ENCODE measurements around the gene ZNF629. TPM values are rescaled to one million over a fixed set of nuclear protein-coding genes. Genes with fewer than 3 reads are reported as not detected.
"Not testable (repeated sequence)": the region's sequence is repeated elsewhere in the genome, so short reads cannot be mapped to it uniquely, and the experiment has no call there.

Gene ZNF629
- 21.1 TPM for total RNA-seq
- long read RNA-seq, full-length matches to known transcripts, result 1 of 34 reads
- long read RNA-seq, partial matches to known transcripts, result 1 of 34 reads
- long read RNA-seq, other reads (novel, unspliced or antisense), result 32 of 34 reads

DNA sequence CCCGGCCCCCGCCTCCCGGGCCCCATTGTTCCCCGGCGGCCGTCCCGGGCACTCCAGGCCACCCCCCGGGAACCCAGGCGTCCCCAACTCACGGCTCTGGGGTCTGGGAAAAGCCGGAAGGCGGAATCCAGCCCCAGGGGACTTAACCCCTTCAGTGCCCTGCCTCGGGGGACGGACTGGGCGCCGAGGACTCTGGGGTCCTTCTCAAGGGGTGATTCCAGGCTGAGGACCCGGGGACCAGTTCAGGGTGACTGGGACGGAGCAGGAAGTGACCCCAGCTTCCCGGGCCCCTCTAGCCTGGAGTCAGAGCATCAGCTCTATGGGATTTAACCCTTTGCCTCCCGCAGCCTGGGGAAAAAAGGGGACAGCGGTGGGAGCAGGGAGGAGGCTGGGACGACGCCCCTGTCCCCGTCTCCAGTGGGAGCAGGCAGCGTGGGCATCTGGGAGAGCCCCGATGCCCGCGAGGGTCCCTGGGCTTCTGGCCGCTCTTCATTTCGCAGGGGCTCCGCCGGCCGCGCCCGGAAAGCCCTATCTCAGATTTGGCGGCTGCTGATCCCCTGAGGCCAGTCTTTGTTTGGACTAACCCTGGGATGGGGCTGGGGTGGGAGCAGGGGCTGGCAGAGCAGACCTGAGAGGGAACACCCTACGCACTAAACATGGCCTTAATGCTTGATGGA, at the start of gene ZNF629:
TSS of gene ZNF629 (minus strand) at position 270 of the 677 bp plus-strand sequence. CDS start 2,723 bp downstream, outside the sequence.
- peak; percentile 73 for DNase-seq
- Histone ChIP-seq H3K27ac (replicated peaks) (peak within 1 kb of the TSS; percentile 94), H3K36me3 (peaks cover 22% of the 10 kb centered on the region), H3K27me3 (ENCODE audit: low read depth) (no peaks in the 10 kb centered on the region), H3K4me3 (peak within 1 kb of the TSS; percentile 86), H3K4me1 (peaks cover 39% of the 10 kb centered on the region), H3K9me3 (replicated peaks) (no peaks in the 10 kb centered on the region)
- TF ChIP-seq, protein P1, sequence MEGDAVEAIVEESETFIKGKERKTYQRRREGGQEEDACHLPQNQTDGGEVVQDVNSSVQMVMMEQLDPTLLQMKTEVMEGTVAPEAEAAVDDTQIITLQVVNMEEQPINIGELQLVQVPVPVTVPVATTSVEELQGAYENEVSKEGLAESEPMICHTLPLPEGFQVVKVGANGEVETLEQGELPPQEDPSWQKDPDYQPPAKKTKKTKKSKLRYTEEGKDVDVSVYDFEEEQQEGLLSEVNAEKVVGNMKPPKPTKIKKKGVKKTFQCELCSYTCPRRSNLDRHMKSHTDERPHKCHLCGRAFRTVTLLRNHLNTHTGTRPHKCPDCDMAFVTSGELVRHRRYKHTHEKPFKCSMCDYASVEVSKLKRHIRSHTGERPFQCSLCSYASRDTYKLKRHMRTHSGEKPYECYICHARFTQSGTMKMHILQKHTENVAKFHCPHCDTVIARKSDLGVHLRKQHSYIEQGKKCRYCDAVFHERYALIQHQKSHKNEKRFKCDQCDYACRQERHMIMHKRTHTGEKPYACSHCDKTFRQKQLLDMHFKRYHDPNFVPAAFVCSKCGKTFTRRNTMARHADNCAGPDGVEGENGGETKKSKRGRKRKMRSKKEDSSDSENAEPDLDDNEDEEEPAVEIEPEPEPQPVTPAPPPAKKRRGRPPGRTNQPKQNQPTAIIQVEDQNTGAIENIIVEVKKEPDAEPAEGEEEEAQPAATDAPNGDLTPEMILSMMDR (IDR thresholded peaks at IDR 0.05; ENCODE audit: borderline replicate concordance), result peak; percentile 25
- intact Hi-C loops (cut with micrococcal nuclease), result no loop called here

DNA sequence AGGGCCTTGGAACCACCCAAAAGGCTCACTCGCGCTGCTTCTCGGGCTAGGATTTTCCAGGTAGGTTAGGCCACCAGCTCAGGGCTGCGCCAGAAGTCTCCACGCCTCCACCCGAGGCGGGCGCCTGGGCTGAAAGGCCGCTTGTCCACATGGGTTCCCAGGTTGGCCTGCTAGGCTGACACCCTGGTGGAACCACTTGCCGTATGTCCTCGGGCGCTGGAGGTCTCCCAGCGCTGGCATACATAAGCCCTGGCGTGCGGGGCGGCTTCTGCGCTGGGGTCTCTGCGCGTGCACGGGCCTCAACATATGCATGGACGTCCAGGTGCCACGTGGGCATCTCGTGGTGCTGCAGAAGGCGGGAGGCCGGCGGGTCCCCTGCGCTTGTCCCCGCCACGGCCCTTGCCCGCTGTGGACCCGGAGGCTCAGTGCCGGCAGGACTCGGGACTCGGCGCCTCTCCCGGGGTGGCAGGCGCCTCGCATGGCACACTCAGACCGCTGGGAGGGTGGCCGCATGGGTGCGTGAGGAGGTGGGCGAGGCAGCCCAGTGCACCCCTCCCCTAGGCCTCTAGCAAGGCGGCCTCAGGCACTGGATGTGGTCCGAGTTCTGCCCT, 47.2 kb upstream of the ZNF629 start:
- peaks cover 7% of the 10 kb centered on the region for H3K36me3 ChIP-seq
- intact Hi-C loops (cut with micrococcal nuclease), result no loop called here
- H3K9me3 ChIP-seq (replicated peaks), result no peaks in the 10 kb centered on the region
- no peak overlapping the region for H3K4me3 ChIP-seq
- TF ChIP-seq, protein P1 (IDR thresholded peaks at IDR 0.05; ENCODE audit: borderline replicate concordance), result no peak
- no peak overlapping the region for H3K27ac ChIP-seq (replicated peaks)
- H3K27me3 ChIP-seq (ENCODE audit: low read depth), result no peaks in the 10 kb centered on the region
- no peak for DNase-seq
- H3K4me1 ChIP-seq, result peaks cover 10% of the 10 kb centered on the region

DNA sequence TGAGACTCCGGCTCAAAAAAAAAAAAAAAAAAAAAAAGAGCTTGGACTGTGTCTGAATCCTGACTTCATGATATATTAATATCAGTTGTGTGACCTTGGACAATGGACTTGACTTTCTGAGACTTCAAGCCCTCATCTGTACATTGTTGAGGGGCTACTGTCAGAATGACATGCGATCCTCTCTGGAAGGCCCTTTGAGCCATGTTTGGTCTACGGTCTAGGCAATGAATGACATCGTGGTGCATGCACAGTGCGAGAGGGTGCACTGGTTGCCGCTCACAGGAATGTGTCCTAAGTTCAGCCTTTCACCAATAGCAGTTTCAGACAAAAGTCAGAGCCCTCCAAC, 43.0 kb upstream of the ZNF629 start:
- Histone ChIP-seq H3K4me1 (peaks cover 15% of the 10 kb centered on the region), H3K9me3 (replicated peaks) (no peaks in the 10 kb centered on the region), H3K36me3 (peaks cover 7% of the 10 kb centered on the region), H3K27me3 (ENCODE audit: low read depth) (no peaks in the 10 kb centered on the region), H3K27ac (replicated peaks) (no peak overlapping the region), H3K4me3 (no peak overlapping the region)
- DNase-seq, result no peak
- TF ChIP-seq, protein P1 (IDR thresholded peaks at IDR 0.05; ENCODE audit: borderline replicate concordance), result no peak
- intact Hi-C loops (cut with micrococcal nuclease), result no loop called here

DNA sequence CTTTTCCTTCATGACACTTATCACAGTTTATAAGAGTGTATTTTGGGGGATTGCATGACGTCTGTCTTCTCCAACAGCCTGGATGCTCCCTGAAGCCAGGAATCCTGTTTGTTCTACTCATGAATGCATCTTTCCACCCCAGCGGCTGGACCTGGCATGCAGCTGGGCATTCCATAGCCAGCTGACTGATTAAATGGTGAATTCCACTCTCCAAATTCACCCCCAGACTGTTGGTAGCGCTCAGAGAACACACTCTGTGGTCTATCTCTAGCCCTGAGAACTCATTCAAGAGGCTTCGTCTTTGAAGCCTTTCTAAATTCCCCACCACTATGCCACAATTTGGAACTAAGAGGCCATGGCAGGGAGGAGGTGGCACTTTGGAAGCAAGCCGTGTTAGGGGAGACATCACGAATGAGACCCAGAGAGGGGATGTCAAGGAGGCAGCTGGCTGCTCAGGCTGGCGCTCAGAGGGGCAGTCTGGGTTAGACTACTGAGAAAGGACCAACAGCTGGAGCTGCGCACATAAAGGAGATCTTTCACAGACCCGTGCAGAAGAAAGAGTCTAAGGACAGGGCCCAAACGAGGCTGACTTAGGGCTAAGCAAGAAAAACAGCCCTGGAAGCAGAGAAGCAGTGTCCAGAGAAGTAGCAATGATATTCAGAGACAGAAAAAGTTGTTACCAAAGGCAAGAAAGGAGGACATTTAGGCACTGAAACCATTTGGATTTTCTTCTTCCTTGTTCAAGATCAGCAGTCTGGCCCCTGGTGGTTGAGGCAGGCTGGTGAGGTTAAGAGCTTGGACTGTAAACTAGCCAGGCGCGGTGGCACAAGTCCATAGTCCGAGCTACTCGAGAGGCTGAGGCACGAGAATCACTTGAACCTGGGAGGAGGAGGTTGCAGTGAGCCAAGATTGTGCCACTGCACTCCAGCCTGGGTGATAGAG, 42.4 kb upstream of the ZNF629 start:
- H3K4me1 ChIP-seq, result peaks cover 15% of the 10 kb centered on the region
- no peaks in the 10 kb centered on the region for H3K9me3 ChIP-seq (replicated peaks)
- intact Hi-C loops (cut with micrococcal nuclease), result no loop called here
- H3K36me3 ChIP-seq, result peaks cover 7% of the 10 kb centered on the region
- DNase-seq, result no peak
- H3K4me3 ChIP-seq, result no peak overlapping the region
- H3K27ac ChIP-seq (replicated peaks), result peak overlapping the region; percentile 30
- TF ChIP-seq, protein P1 (IDR thresholded peaks at IDR 0.05; ENCODE audit: borderline replicate concordance), result peak; percentile 16
- no peaks in the 10 kb centered on the region for H3K27me3 ChIP-seq (ENCODE audit: low read depth)

DNA sequence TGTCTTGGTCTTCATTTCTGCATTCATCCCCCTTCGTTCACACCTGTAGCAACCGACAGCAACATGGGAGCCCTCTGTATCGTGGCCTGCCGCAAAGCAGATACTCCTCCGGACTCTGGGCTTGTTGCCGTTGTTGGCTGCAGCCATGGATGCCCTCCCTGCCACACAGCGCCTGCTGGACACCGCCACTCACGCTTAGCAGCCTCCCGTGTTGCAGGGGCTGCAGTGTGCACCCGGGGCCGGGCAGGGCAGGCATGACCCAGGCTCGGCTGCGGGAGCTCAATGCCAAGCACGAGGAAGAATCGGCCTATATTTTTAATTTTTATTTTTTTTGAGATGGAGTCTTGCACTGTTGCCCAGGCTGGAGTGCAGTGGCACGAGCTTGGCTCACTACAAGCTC, 34.9 kb upstream of the ZNF629 start:
- H3K9me3 ChIP-seq (replicated peaks), result no peaks in the 10 kb centered on the region
- H3K4me1 ChIP-seq, result no peaks in the 10 kb centered on the region
- H3K27ac ChIP-seq (replicated peaks), result no peak overlapping the region
- intact Hi-C loops (cut with micrococcal nuclease), result no loop called here
- no peaks in the 10 kb centered on the region for H3K36me3 ChIP-seq
- no peaks in the 10 kb centered on the region for H3K27me3 ChIP-seq (ENCODE audit: low read depth)
- no peak overlapping the region for H3K4me3 ChIP-seq
- DNase-seq, result no peak
- TF ChIP-seq, protein P1 (IDR thresholded peaks at IDR 0.05; ENCODE audit: borderline replicate concordance), result no peak

DNA sequence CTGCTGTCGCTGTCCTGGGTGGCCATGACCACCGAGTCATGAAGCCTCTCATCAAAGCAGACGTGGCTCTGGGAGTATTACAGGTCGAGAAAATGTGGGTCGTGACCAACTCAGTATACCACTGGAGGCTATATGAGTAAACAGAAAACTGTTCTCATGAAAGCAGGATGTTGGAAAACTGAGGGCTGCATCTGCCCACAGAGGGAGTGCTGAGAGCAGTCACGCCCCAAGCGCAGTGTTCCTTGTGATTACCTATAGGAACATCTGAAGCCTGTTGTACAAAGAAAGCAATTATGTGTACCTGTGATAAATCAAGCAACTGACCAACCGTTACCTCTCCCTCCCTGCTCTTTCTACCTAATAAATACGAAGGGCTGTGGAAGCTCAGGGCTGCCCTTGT, 34.4 kb upstream of the ZNF629 start:
- intact Hi-C loops (cut with micrococcal nuclease); H3K9me3 ChIP-seq (replicated peaks); H3K27me3 ChIP-seq (ENCODE audit: low read depth); H3K36me3 ChIP-seq; H3K4me1 ChIP-seq; H3K27ac ChIP-seq (replicated peaks); DNase-seq; H3K4me3 ChIP-seq: not testable (repeated sequence)

Data from left ventricle myocardium inferior (tissue), 1 donor.